Nephron progenitor cell (in vitro differentiated cells): ENCODE results near the gene SHC2.
"Not testable (repeated sequence)": the region's sequence is repeated elsewhere in the genome, so short reads cannot be mapped to it uniquely, and the experiment has no call there.

Experiments
- DNase-seq: peaks from one replicate; pipeline ENCODE4 v3.0.0; 2021
- H3K27ac Mint-ChIP-seq: 2 replicates; pipeline ENCODE4 v1.8.0; 2021; ENCODE audit warnings: mild to moderate bottlenecking, moderate library complexity, mixed read lengths
- H3K27me3 Mint-ChIP-seq: 2 replicates; pipeline ENCODE4 v1.8.0; 2021; ENCODE audit warnings: mild to moderate bottlenecking, low read depth, mixed read lengths; ENCODE audit not compliant: poor library complexity
- H3K36me3 Mint-ChIP-seq: 2 replicates; pipeline ENCODE4 v1.8.0; 2021; ENCODE audit warnings: low read depth, mixed read lengths
- H3K4me1 Mint-ChIP-seq: 2 replicates; pipeline ENCODE4 v1.8.0; 2021; ENCODE audit warnings: mixed read lengths
- H3K4me3 Mint-ChIP-seq: 2 replicates; pipeline ENCODE4 v1.8.0; 2021; ENCODE audit warnings: mild to moderate bottlenecking, moderate library complexity, mixed read lengths
- H3K9me3 Mint-ChIP-seq: 2 replicates; pipeline ENCODE4 v1.8.0; 2021; ENCODE audit warnings: mild to moderate bottlenecking, moderate library complexity, mixed read lengths
- CTCF ChIP-seq: fragments of 200-600 bp; sonication (generic); IDR thresholded peaks from 2 replicates; pipeline ENCODE4 v1.5.0; 2021; ENCODE audit warnings: antibody characterized with exemption

Gene SHC2

GRCh38 chr19:383040-383439 lies 77.8 kb downstream of the SHC2 start:
- Mint-ChIP-seq H3K9me3 (peaks cover 48% of the 10 kb centered on the region), H3K27me3 (peaks cover 37% of the 10 kb centered on the region), H3K4me3 (no peak overlapping the region), H3K27ac (no peak overlapping the region), H3K4me1 (peaks cover 47% of the 10 kb centered on the region), H3K36me3 (no peaks in the 10 kb centered on the region)
- no peak for TF ChIP-seq CTCF
- DNase-seq: no peak

GRCh38 chr19:382578-382977 lies 78.3 kb downstream of the SHC2 start:
- Mint-ChIP-seq H3K27me3 (peaks cover 41% of the 10 kb centered on the region), H3K9me3 (peaks cover 50% of the 10 kb centered on the region), H3K4me3 (peak overlapping the region; percentile 38), H3K4me1 (peaks cover 51% of the 10 kb centered on the region)
- not testable (repeated sequence) for H3K36me3 Mint-ChIP-seq, DNase-seq, H3K27ac Mint-ChIP-seq

- H3K9me3 Mint-ChIP-seq: peaks cover 50% of the 10 kb centered on the region
- H3K4me3 Mint-ChIP-seq, DNase-seq, H3K36me3 Mint-ChIP-seq, H3K27ac Mint-ChIP-seq: not testable (repeated sequence)
- H3K27me3 Mint-ChIP-seq: peaks cover 42% of the 10 kb centered on the region
- H3K4me1 Mint-ChIP-seq: peaks cover 51% of the 10 kb centered on the region
Observed at GRCh38 chr19:381901-382300, 78.9 kb downstream of the SHC2 start.

GRCh38 chr19:380618-381219 lies 80.1 kb downstream of the SHC2 start:
- H3K9me3 Mint-ChIP-seq: peaks cover 50% of the 10 kb centered on the region
- H3K27ac Mint-ChIP-seq, DNase-seq, H3K4me3 Mint-ChIP-seq, H3K36me3 Mint-ChIP-seq: not testable (repeated sequence)
- H3K27me3 Mint-ChIP-seq: peaks cover 37% of the 10 kb centered on the region
- H3K4me1 Mint-ChIP-seq: peaks cover 44% of the 10 kb centered on the region

GRCh38 chr19:379796-380195 lies 81.0 kb downstream of the SHC2 start:
- no peak overlapping the region for H3K4me3 Mint-ChIP-seq
- H3K27me3 Mint-ChIP-seq: peaks cover 37% of the 10 kb centered on the region
- H3K36me3 Mint-ChIP-seq: no peaks in the 10 kb centered on the region
- peaks cover 37% of the 10 kb centered on the region for H3K4me1 Mint-ChIP-seq
- H3K27ac Mint-ChIP-seq: no peak overlapping the region
- peaks cover 50% of the 10 kb centered on the region for H3K9me3 Mint-ChIP-seq
- no peak for TF ChIP-seq CTCF
- no peak for DNase-seq

- Mint-ChIP-seq H3K4me3 (no peak overlapping the region), H3K9me3 (peaks cover 45% of the 10 kb centered on the region), H3K36me3 (no peaks in the 10 kb centered on the region), H3K27ac (no peak overlapping the region), H3K27me3 (peaks cover 40% of the 10 kb centered on the region), H3K4me1 (peaks cover 30% of the 10 kb centered on the region)
- no peak for DNase-seq
- no peak for TF ChIP-seq CTCF
Observed at GRCh38 chr19:378706-379105, 82.1 kb downstream of the SHC2 start.

GRCh38 chr19:377801-378581 lies 82.8 kb downstream of the SHC2 start:
- H3K27me3 Mint-ChIP-seq: peaks cover 36% of the 10 kb centered on the region
- H3K36me3 Mint-ChIP-seq: no peaks in the 10 kb centered on the region
- peaks cover 24% of the 10 kb centered on the region for H3K4me1 Mint-ChIP-seq
- H3K27ac Mint-ChIP-seq: peak overlapping the region; percentile 25
- DNase-seq: no peak
- peaks cover 38% of the 10 kb centered on the region for H3K9me3 Mint-ChIP-seq
- no peak overlapping the region for H3K4me3 Mint-ChIP-seq
- no peak for TF ChIP-seq CTCF
